Hepatocyte (in vitro differentiated cells): ENCODE results near the gene AKT1.

Source experiments
- CTCF ChIP-seq: fragments of 200-600 bp; sonication (generic); IDR thresholded peaks from 2 replicates; pipeline ENCODE4 v1.5.1; 2016; ENCODE audit warnings: antibody characterized with exemption, mild to moderate bottlenecking; ENCODE audit not compliant: poor library complexity
- EZH2 ChIP-seq: fragments of 200-600 bp; sonication (generic); IDR thresholded peaks from 2 replicates; pipeline ENCODE4 v1.6.1; 2016; ENCODE audit warnings: antibody characterized with exemption, mild to moderate bottlenecking, borderline replicate concordance

GRCh38 chr14:104818714-104819161, 23.2 kb upstream of the AKT1 start:
- TF ChIP-seq EZH2 (no peak), CTCF (no peak)
